Neural progenitor cell (in vitro differentiated cells): Measurements from ENCODE around the gene MAML3.

Source experiments
- CTCF ChIP-seq: fragments of 200-600 bp; sonication (generic); IDR thresholded peaks from 2 replicates; pipeline ENCODE4 v1.5.1; 2017; ENCODE audit warnings: antibody characterized with exemption, mild to moderate bottlenecking
- EZH2 ChIP-seq: fragments of 200-600 bp; sonication (generic); IDR thresholded peaks from 2 replicates; pipeline ENCODE4 v1.6.1; 2017; ENCODE audit warnings: antibody characterized with exemption, mild to moderate bottlenecking, moderate library complexity

GRCh38 chr4:139668036-139668435, 485.9 kb downstream of the MAML3 start:
- no peak for TF ChIP-seq CTCF
- TF ChIP-seq EZH2, result no peak
